Activated CD8-positive, alpha-beta memory T cell treated with anti-CD3 and anti-CD28 coated beads for 48 hours (primary cell): ENCODE data around the gene TBRG1.
A peak's percentile ranks its signal among the peaks of the same experiment; 100 is the strongest.

Experiments
- DNase-seq, 3 experiments: peaks; one replicate each; pipeline ENCODE4 v3.0.0-alpha.2; 2020; ENCODE audit warnings: low read depth in 2 of 3, low spot score in 2 of 3

The TBRG1 gene

GRCh38 chr11:124658501-124658900 lies 35.8 kb downstream of the TBRG1 start:
- DNase-seq: no peak

DNA sequence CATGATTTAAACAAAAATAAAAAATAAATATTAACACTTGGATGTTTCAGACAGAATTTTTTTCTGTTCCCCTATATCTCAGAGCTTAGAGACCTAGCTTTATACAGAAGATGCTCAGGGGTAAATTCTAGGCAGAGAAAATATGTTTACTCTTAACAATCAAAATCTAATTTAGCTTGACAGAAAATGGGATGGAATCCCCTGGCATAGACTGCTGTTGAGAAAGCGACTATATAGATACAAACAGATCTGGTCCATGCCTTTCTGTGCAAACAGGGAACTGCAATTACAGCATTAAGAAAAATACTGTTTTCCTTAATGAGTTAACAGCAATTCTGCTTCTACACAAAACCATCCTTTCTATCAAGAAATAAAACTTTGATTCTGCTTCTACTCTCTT lies 36.3 kb downstream of the TBRG1 start:
- no peak for DNase-seq

DNA sequence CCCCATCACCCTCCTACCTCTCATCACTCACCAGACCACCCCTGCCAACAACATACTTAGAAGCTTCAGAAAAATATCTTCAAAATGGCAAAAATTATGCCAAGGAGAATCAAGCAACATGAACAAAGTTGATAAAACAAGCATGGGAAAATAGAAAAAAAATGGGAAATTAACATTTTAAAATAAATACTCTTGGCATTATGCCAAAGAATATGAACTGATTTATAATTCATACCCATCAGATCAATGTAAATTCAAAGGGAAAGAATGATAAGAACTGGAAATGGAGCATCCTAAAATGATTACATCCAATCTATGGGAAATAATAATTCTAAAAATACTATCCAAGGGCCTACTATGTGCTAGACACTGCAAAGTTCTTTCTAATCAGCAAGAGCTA lies 38.9 kb downstream of the TBRG1 start:
- no peak for DNase-seq

DNA sequence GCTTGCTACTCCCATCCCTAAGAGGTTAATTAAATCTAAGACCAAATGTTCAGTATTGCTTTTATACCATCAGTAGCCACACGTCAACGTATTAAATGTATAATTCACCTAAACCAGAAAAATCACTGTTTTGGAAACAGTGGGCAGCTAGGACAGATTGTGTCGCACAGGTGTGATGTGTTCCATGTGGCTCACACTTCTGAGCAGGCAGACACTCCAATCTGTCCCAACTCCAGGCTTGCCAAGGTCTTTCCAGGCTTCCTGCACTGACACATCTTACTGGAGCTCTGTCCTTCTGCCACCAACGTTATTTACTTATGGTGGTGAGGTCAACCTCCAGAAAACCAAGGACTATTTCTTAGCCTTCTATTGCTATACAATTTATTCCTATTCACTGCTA lies 39.4 kb downstream of the TBRG1 start:
- no peak for DNase-seq

DNA sequence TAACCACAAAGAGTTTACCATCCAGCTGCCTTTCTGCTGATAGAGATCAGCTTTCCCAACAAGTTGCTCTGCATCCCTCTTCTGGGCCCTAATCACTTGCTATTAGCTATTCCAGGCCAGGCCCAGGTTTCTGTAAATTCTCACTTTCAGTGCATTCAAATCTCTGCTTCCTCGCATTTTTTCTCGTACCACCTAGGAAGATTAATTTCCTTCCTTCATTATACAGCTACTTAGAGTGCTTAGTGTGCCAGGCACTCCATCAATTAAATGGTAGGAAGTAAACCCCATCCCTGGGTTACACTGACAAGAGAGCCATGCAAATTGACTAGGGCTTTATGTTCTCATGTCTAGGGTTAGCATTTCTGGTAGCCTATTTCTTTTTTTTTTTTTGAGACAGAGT lies 41.2 kb downstream of the TBRG1 start:
- DNase-seq: no peak

GRCh38 chr11:124667601-124668000 lies 44.9 kb downstream of the TBRG1 start:
- DNase-seq: no peak

DNA sequence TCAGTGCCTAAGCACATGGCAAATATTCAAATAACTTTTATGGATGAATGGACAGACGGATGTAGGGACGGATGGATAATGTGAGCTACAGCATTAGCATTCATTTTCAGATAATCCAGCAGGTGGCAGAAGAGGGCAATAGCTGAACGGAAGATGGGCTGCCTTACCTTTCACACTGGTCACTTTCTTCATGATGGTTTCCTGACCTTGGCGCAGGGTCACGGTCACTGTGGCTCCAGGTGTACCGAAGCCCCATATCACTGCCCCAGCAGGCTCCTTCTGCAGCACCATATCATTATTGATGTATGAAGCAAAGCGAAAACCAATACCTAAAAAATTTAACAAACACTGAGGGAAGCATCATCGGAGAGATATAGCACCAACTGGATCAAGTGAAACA lies 46.5 kb downstream of the TBRG1 start:
- DNase-seq: no peak

DNA sequence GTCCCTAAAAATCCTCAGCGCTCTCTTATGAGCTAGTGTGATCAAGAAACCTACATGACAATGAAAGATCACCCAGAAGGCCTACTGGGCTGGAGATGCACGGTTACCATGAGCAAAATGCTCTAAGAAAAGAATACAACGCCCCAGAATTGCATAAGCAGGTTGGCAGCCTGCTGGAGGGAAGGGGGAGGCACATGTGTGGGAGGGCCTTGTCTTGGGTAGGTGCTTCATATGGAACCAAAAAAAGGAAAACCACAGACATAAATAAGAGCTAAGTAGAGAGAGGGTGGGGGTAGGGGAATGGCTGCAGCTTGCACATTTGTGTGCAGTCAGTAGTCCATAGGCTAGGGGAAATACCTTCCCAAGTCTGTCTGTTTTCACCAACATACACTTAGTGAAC lies 48.1 kb downstream of the TBRG1 start:
- no peak for DNase-seq

GRCh38 chr11:124672536-124673215 lies 50.0 kb downstream of the TBRG1 start:
- no peak for DNase-seq

DNA sequence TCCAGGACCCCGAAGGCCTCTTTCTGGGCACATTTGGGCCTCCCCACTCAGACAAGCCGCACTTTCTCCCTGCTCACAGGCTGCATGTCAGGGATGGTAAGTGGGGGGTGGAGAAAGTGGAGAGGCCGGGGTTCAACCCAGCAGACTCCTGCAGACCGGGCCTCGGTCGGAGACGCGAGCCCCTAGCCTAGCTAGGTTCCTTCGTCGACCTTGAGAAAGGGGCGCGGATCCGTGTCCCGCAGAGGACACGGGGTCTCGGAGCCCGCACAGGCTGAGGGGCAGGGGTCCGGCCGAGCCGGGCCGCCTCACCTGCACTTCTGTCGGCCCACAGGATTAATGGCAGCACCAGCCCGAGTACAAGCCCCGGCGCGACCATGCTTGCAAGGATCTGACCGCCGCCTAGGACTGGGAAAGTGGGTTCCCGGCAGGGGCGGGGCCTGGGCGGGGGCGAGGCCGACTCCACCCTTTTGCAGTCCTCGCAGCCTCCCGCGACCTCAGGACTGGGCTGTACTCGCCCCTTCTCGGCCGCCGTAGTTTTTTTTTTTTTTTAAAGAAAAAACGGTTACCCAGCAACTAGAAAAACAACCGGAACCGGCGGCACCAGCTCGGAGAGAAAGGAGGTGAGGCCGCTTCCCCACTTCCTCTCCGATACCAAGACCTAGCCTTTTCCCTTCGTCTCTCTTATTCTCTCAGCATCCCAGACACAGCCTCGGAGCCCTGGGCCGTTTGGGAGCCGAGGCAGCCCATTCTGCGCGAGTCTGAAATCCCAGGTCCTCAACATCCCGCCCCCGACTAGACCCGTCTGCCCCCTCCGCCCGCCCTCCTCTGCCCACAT lies 50.9 kb downstream of the TBRG1 start, which contains the start of the genes SIAE and SPA17:
Gene SIAE (minus strand): TSS at position 407 of the 835 bp plus-strand sequence. CDS start 31 bp downstream, at position 376.
Gene SPA17 (plus strand): TSS at position 572 of the 835 bp plus-strand sequence. CDS start 1,361 bp downstream, outside the sequence.
- DNase-seq: peak; percentile 63 to 79 (median 76)

DNA sequence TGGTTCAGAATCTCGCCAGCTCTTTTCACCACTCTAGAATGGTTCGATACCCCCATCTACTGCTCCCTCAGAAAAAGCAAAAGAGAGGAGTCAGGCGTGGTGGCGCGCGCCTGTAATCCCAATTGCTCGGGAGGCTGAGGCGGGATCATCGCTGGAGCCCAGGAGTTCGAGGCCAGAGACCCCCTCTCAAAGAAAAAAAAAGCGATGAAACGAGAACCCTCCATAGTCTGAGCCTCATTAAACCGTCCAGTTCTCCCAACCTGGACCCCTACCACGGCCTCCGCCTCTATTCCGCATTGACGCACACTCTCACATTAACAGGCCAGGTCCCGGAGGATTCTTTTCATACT lies 51.5 kb downstream of the TBRG1 start:
- DNase-seq: no peak

DNA sequence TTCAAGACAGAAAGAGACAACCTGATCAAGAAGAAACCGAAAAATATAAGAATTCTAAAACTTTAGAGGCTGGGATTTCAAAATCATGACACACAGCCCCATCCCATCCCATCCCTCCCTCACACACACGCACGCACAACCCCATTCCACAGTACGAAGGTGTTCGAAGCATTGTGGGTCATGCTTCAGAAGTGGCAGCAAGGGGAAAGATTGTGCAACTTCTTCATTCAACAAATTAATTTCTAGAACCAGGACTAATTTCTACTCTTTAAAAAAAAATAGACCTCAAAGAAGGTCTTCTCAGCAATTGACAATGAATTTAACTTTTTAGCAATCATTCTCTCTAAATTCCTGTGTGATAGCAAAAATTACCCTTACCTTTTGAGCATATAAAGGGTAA lies 51.9 kb downstream of the TBRG1 start:
- DNase-seq: no peak

DNA sequence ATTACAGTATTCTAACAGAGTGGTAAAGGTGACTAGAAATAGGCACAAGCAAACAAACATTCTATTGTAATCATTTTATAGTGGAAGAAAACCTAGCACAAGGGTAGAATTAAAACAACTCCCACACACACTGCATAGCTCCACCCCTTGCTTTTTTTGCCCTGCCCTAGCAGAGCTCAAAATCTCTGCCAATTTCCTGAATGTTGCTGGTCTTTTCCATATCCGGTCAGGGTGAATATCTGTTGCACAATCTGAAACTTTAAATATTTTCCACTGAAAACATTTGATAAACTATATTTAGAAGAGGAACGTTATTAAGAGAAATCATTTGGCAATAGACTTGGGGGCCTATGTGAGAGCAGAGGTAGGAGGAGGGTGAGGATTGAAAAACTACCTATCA lies 53.7 kb downstream of the TBRG1 start:
- DNase-seq: no peak

DNA sequence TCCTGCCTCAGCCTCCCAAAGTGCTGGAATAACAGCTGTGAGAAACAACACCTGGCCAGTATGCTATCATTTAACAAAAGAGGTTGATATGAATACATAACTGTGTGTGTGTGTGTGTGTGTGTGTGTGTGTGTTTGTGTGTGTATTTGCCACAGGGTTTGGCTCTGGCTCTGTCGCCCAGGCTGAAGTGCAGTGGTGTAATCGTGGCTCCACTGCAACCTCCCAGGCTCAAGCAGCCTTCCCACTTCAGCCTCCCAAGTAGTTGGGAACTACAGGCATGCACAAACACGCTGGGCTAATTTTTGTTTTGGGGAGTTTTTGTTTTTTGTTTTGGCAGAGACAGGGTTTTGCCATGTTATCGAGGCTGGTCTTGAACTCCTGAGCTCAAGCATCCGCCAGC lies 55.8 kb downstream of the TBRG1 start:
- no peak for DNase-seq

DNA sequence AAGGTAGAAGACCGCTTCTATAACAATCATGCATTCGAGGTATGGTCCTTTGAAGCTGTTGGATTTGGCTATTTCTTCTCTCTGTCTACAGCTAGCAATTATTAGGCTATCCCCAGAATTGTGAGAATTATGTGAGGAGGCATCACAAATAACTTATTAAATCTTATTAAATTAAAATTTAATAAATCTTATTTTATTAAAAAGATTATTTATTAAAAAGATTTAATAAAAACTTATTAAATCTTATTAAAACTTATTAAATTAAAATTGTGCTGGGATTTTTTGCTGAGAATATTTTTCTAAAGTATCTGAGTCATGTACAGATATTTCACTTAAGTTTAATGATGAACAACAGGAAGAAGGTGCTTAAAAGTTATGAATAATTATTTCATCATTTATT lies 58.8 kb downstream of the TBRG1 start:
- DNase-seq: no peak

DNA sequence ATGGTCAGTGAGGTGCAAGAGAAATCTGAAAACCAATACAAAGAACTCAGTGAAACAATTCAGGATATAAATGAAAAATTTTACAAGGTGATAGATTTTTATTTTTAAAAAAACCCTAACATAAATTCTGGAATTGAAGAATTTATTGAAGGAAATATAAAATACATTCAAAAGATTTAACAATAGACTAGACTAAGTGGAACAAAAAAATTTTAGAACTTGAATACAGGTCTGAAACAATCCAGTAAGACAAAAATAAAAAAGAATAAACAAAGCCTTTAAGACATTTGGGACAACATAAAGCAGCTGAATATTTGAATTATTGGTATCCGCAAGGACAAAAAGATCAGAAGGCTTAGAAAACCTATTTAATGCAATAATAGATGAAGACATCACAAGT lies 59.8 kb downstream of the TBRG1 start:
- no peak for DNase-seq
